CD4-positive, alpha-beta T cell treated with Interleukin-10 for 1 hour (primary cell): ENCODE data around the gene ORM1.

ENCODE experiments used
- DNase-seq: peaks from one replicate; pipeline ENCODE4 v3.0.0-alpha.2; 2020

ORM1 gene

GRCh38 chr9:114287763-114288192 lies 35.1 kb upstream of the ORM1 start:
- no peak for DNase-seq

GRCh38 chr9:114288193-114289091 lies 34.5 kb upstream of the ORM1 start:
- DNase-seq, result no peak

GRCh38 chr9:114289106-114289505 lies 33.8 kb upstream of the ORM1 start:
- no peak for DNase-seq

- DNase-seq, result no peak
These were observed 33.1 kb upstream of the ORM1 start for GRCh38 chr9:114289571-114290481.

- no peak for DNase-seq
These were observed 32.3 kb upstream of the ORM1 start for GRCh38 chr9:114290561-114290986.

- peak; percentile 64 for DNase-seq
These were observed 31.8 kb upstream of the ORM1 start for GRCh38 chr9:114291064-114291474.

GRCh38 chr9:114291886-114292590 lies 30.9 kb upstream of the ORM1 start:
- DNase-seq, result no peak

GRCh38 chr9:114294664-114295063 lies 28.2 kb upstream of the ORM1 start:
- DNase-seq, result no peak

- DNase-seq, result no peak
These were observed 26.6 kb upstream of the ORM1 start for GRCh38 chr9:114296338-114296737.

GRCh38 chr9:114299286-114300152 lies 23.4 kb upstream of the ORM1 start:
- no peak for DNase-seq

- no peak for DNase-seq
These were observed 22.6 kb upstream of the ORM1 start for GRCh38 chr9:114300153-114300845.

- no peak for DNase-seq
These were observed 21.8 kb upstream of the ORM1 start for GRCh38 chr9:114300846-114301797.

GRCh38 chr9:114301798-114302565 lies 20.9 kb upstream of the ORM1 start:
- no peak for DNase-seq

GRCh38 chr9:114302727-114303126 lies 20.2 kb upstream of the ORM1 start:
- DNase-seq, result no peak

GRCh38 chr9:114303571-114303970 lies 19.3 kb upstream of the ORM1 start:
- no peak for DNase-seq

GRCh38 chr9:114303977-114304376 lies 18.9 kb upstream of the ORM1 start:
- no peak for DNase-seq

- DNase-seq, result no peak
These were observed 18.3 kb upstream of the ORM1 start for GRCh38 chr9:114304416-114305188.

- DNase-seq, result no peak
These were observed 15.0 kb upstream of the ORM1 start for GRCh38 chr9:114307899-114308267.
